GM18858 (cell line): ENCODE results near the gene PSD2.

Source experiments
- ATAC-seq: cut with Tn5 transposase; IDR thresholded peaks from one replicate; pipeline ENCODE4 v1.9.1; 2021; ENCODE audit not compliant: unreplicated experiment

The PSD2 gene

GRCh38 chr5:139795074-139796001 is at the start of gene PSD2:
PSD2 (plus strand) TSS chr5:139795808; CDS start chr5:139809441, 13,633 bp downstream.
- no peak for ATAC-seq

GRCh38 chr5:139746691-139747582 is 48.7 kb upstream of the PSD2 start:
- ATAC-seq = no peak

- no peak for ATAC-seq
Observed at GRCh38 chr5:139747583-139748504, 47.8 kb upstream of the PSD2 start.

DNA sequence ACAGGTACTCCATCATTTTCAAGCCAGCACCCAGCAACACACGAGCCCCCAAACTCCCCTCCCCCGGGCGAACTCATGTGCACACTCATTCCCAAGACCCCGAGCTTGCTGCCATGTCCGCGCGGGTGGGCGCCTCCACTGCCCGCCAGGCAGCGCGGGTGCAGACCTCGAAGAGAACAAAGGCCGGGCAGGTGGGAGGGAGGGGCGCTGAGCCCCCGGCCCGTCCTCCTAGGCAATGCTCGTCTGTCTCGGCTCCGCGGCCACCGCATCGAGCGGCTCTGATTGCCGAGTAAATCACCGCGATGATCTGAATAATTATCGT is 47.1 kb upstream of the PSD2 start:
- ATAC-seq = no peak

GRCh38 chr5:139749242-139749641 is 46.4 kb upstream of the PSD2 start:
- ATAC-seq = no peak

DNA sequence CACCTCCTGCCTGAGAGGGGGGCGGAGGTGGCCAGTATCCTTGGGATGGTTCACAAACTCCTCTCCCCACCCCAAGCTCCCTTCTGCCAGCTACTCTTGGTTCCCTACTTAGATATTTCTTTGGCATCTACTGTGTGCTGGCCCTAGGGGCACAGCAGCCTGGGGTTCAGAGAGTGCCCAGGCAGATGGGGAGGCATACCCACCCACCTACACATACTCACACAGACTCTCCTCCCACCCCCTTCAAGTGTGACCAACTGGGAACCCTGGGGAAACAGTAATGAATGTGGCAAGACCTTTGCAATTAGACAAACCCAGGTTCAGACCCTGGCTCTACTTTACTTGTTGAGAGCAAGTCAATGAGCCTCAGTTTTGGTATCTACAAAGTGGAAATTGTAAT is 44.4 kb upstream of the PSD2 start:
- no peak for ATAC-seq

DNA sequence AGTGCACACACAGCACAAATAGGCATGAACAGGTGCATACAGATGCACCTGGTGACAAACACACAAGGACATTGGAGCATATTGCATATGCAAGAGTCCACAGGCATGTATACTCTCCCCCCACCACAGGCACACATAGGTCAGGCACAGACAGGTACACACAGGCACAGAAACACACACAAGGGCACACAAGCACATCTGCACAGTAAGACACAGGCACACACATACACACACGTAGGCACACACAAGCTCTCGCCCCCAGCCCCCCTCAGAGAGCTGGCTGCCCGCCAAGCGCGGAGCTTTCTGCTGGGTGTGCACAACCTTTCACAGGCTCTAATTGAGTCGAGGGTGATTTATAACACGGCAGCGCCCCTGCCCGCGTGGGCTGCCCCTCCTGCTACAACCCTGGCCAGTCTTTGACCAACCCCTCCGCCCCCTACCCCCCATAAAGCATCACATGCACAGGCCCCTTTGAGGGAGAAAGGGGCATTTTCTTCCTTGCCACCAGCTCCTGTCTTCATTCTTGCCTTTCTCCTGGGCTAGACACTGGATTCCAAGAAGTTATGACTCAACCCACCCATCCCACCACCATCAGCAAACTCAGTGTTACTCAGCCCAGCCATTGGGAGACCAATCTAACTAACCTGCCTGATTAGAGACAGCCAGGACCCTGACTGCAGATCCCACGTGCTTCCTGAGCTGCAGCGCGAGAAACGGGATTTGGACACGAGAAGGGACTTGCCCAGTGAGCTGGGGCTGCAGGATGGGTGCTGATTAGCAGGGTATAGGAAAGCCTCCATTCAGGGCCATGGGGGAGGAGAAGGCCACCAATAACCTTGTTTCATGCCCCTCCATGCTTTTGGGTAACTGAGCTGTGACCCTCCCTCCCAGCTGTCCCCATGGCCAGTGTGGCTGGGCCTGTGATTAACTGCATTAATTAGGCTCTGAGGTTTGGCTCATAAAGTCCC is 42.8 kb upstream of the PSD2 start:
- ATAC-seq = no peak

- ATAC-seq = no peak
Observed at GRCh38 chr5:139755892-139756671, 39.5 kb upstream of the PSD2 start.

DNA sequence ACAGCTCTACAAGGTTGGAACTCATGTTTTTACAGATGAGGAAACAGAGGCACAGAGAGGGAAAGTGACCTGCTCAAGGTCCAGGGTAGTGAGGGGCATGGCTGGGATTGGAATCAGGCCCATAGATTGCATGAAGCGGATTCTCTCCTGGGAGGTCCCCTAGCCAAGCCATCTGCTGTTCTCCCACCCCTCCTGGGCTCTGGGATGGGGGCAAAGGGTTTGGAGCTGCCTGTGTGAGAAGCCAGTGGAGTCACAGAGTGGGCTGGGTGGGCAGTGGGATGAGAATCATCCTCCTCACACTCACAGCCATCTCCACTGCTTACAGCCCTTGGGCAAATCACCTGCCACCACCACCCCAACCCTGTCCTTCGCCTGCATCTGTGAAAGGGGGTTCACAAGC is 38.6 kb upstream of the PSD2 start:
- no peak for ATAC-seq

GRCh38 chr5:139757727-139758509 is 37.7 kb upstream of the PSD2 start:
- ATAC-seq = no peak

- ATAC-seq = no peak
Observed at GRCh38 chr5:139758510-139759075, 37.0 kb upstream of the PSD2 start.

GRCh38 chr5:139759219-139759721 is 36.3 kb upstream of the PSD2 start:
- ATAC-seq = no peak

DNA sequence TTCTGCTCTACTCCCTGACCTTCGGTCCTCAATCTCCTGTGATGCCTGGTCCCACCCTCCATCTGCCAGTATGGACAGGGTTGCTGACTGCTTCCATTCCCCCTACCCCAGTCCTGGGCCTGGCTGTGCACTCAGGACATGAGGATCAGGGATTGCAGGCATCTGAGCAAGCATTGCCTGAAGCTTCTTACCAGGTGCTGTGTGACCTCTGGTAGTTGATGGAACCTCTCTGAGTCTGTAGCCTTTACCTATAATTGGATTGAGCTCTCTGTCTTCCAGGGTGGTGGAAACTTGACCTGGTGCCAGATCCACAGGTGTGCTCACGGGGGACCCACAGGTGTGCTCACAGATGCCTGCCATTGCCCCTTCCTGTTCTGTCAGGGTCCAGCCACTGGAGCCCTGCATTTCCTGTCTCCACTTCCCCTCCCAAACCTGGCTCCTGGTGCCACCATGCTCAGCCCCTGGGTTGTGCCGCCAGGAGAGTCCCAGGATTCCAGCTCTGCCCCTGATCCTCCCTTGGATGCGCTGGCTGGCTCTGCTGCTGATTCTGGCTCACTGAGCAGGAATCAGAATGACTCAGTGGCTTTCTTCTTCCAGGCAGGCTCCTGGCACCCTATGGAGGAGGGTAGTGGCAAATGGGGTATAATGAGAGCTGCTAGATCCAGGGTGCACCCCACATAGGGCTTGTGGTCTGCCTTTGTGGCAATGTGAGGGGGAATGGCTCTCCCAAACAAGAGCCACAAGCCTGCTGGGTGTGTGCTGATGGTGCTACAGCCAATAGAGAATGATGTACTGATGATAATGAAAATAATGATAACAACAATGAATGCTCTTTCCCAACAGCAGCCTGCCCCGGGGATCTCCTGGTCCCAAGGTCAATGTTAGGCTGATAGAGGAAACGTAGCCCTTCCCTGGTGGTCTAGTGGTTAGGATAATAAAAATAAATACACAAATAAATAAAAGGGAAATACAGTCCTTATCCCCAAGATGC is 35.2 kb upstream of the PSD2 start:
- ATAC-seq = no peak

- ATAC-seq = no peak
Observed at GRCh38 chr5:139761057-139761450, 34.6 kb upstream of the PSD2 start.

DNA sequence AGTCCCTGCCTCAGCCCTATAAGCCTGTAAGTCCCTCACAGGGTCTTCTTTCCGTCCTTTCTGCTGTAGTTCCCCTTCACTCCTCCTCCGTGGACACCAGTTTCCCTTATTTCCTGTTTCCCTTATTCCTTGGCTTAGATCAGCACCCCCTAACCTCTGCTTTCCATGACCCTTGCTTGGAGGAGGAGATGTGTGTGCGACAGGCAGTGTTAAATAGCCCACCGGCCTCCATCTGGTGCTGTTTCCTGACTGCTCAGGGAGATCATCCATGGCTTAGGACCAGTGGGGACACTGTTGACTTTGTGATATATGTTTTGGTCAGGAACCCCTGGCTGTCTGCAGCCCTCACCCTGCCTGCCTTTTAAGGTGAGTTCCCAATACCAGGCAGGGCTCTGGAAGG is 34.1 kb upstream of the PSD2 start:
- ATAC-seq = no peak

GRCh38 chr5:139762615-139763170 is 32.9 kb upstream of the PSD2 start:
- ATAC-seq = no peak
